ENCODE measurements around the gene PRMT7.

- TF ChIP-seq EZH2 (IDR thresholded peaks at IDR 0.05; ENCODE audit: borderline replicate concordance, insufficient read depth, low read depth, low read length, poor library complexity, severe bottlenecking) (no peak), CTCF (IDR thresholded peaks at IDR 0.05) (no peak)
Measured at GRCh38 chr16:68401871-68402747, 91.3 kb downstream of the PRMT7 start.
